NCI-H2196 treated with DMSO at 0.1 percent for 48 hours (cell line): ENCODE results near the gene ACOT8.
A peak's percentile ranks its signal among the peaks of the same experiment; 100 is the strongest.

Experiments
- DNase-seq: peaks from one replicate; lab custom pipeline; 2025; ENCODE audit not compliant: unreplicated experiment; lab: John Stamatoyannopoulos, UW

Gene ACOT8

GRCh38 chr20:45857882-45858216, 657 bp upstream of the ACOT8 start:
- DNase-seq = no peak

- no peak for DNase-seq
Measured at GRCh38 chr20:45853484-45853883, 3.7 kb downstream of the ACOT8 start.

- no peak for DNase-seq
Measured at GRCh38 chr20:45852326-45852725, 4.9 kb downstream of the ACOT8 start.

GRCh38 chr20:45851501-45851900, 5.7 kb downstream of the ACOT8 start:
- no peak for DNase-seq

GRCh38 chr20:45850926-45851325, 6.3 kb downstream of the ACOT8 start:
- no peak for DNase-seq

GRCh38 chr20:45850238-45850637, 7.0 kb downstream of the ACOT8 start:
- no peak for DNase-seq

- DNase-seq = no peak
Measured at GRCh38 chr20:45848969-45849582, 8.1 kb downstream of the ACOT8 start.

GRCh38 chr20:45848421-45848820, 8.8 kb downstream of the ACOT8 start:
- DNase-seq = no peak

GRCh38 chr20:45845452-45845851, 11.7 kb downstream of the ACOT8 start:
- no peak for DNase-seq

- no peak for DNase-seq
Measured at GRCh38 chr20:45843506-45843905, 13.7 kb downstream of the ACOT8 start.

GRCh38 chr20:45842169-45842812, 14.9 kb downstream of the ACOT8 start:
- no peak for DNase-seq

- no peak for DNase-seq
Measured at GRCh38 chr20:45841407-45842129, 15.6 kb downstream of the ACOT8 start.

GRCh38 chr20:45840700-45841198, 16.4 kb downstream of the ACOT8 start:
- DNase-seq = no peak

- DNase-seq = no peak
Measured at GRCh38 chr20:45836841-45837240, 20.4 kb downstream of the ACOT8 start.

- DNase-seq = no peak
Measured at GRCh38 chr20:45835825-45836224, 21.4 kb downstream of the ACOT8 start.

GRCh38 chr20:45835329-45835765, 21.8 kb downstream of the ACOT8 start:
- no peak for DNase-seq

- no peak for DNase-seq
Measured at GRCh38 chr20:45834797-45835161, 22.4 kb downstream of the ACOT8 start.

- peak; percentile 37 for DNase-seq
Measured at GRCh38 chr20:45833883-45834796, 23.1 kb downstream of the ACOT8 start.

GRCh38 chr20:45833030-45833882, 23.9 kb downstream of the ACOT8 start, which contains the start of gene SNX21:
Gene SNX21 (plus strand): TSS chr20:45833799. CDS start chr20:45833920, 121 bp downstream.
- peak; percentile 35 for DNase-seq

- DNase-seq = no peak
Measured at GRCh38 chr20:45832619-45833018, 24.6 kb downstream of the ACOT8 start.
